GM19463 (cell line): ENCODE results near the gene CALN1.

ENCODE experiments used
- ATAC-seq: cut with Tn5 transposase; IDR thresholded peaks from one replicate; pipeline ENCODE4 v1.9.1; 2021; ENCODE audit warnings: mild to moderate bottlenecking, moderate library complexity; ENCODE audit not compliant: unreplicated experiment

Gene CALN1

GRCh38 chr7:72190919-72191318 is 221.2 kb downstream of the CALN1 start:
- ATAC-seq: no peak

GRCh38 chr7:72190146-72190545 is 222.0 kb downstream of the CALN1 start:
- no peak for ATAC-seq

GRCh38 chr7:72187179-72187578 is 225.0 kb downstream of the CALN1 start:
- no peak for ATAC-seq

- ATAC-seq: no peak
These were observed 228.3 kb downstream of the CALN1 start for GRCh38 chr7:72183835-72184234.

GRCh38 chr7:72182036-72182435 is 230.1 kb downstream of the CALN1 start:
- ATAC-seq: no peak

GRCh38 chr7:72176875-72177274 is 235.3 kb downstream of the CALN1 start:
- no peak for ATAC-seq

GRCh38 chr7:72170475-72170874 is 241.7 kb downstream of the CALN1 start:
- no peak for ATAC-seq

GRCh38 chr7:72163271-72163670 is 248.9 kb downstream of the CALN1 start:
- no peak for ATAC-seq

- no peak for ATAC-seq
These were observed 250.6 kb downstream of the CALN1 start for GRCh38 chr7:72161534-72161933.

- no peak for ATAC-seq
These were observed 252.2 kb downstream of the CALN1 start for GRCh38 chr7:72159911-72160310.

- no peak for ATAC-seq
These were observed 255.5 kb downstream of the CALN1 start for GRCh38 chr7:72156671-72157070.

GRCh38 chr7:72153132-72153512 is 259.0 kb downstream of the CALN1 start:
- no peak for ATAC-seq

- no peak for ATAC-seq
These were observed 259.7 kb downstream of the CALN1 start for GRCh38 chr7:72152161-72153131.

- no peak for ATAC-seq
These were observed 271.6 kb downstream of the CALN1 start for GRCh38 chr7:72140566-72140965.

- ATAC-seq: no peak
These were observed 285.0 kb downstream of the CALN1 start for GRCh38 chr7:72127136-72127535.

GRCh38 chr7:72123913-72124312 is 288.2 kb downstream of the CALN1 start:
- ATAC-seq: no peak

- no peak for ATAC-seq
These were observed 293.8 kb downstream of the CALN1 start for GRCh38 chr7:72118366-72118765.

- no peak for ATAC-seq
These were observed 298.0 kb downstream of the CALN1 start for GRCh38 chr7:72114129-72114528.

GRCh38 chr7:72112992-72113391 is 299.1 kb downstream of the CALN1 start:
- ATAC-seq: no peak

GRCh38 chr7:72112530-72112929 is 299.6 kb downstream of the CALN1 start:
- ATAC-seq: no peak

- ATAC-seq: no peak
These were observed 301.1 kb downstream of the CALN1 start for GRCh38 chr7:72111086-72111485.

- no peak for ATAC-seq
These were observed 302.6 kb downstream of the CALN1 start for GRCh38 chr7:72109566-72109965.

GRCh38 chr7:72106405-72106804 is 305.7 kb downstream of the CALN1 start:
- ATAC-seq: no peak
